Lower lobe of right lung (tissue), 2 donors: Measurements from ENCODE around the gene TMEM233. TPM values are rescaled to one million over a fixed set of nuclear protein-coding genes. Genes with fewer than 3 reads are reported as not detected.

Source experiments
- ATAC-seq, 2 donors: fragments of 200-7000 bp; cut with Tn5 transposase; one replicate each; pipeline ENCODE4 v1.9.1; 2020 to 2022; ENCODE audit warnings: mild to moderate bottlenecking in 2 of 2, moderate library complexity in 2 of 2
- DNase-seq: peaks from one replicate; pipeline ENCODE4 v3.0.0-alpha.2; 2020
- H3K27ac ChIP-seq: fragments of 200-600 bp; one replicate; pipeline ENCODE4 v1.8.0; 2022
- H3K27me3 ChIP-seq: fragments of 200-600 bp; one replicate; pipeline ENCODE4 v1.8.0; 2022; ENCODE audit warnings: low read depth
- H3K36me3 ChIP-seq: fragments of 200-600 bp; one replicate; pipeline ENCODE4 v1.8.0; 2022; ENCODE audit warnings: mild to moderate bottlenecking
- H3K4me1 ChIP-seq: fragments of 200-600 bp; one replicate; pipeline ENCODE4 v1.8.0; 2022
- H3K4me3 ChIP-seq: fragments of 200-600 bp; one replicate; pipeline ENCODE4 v1.8.0; 2022; ENCODE audit warnings: mild to moderate bottlenecking
- H3K9me3 ChIP-seq: fragments of 200-600 bp; one replicate; pipeline ENCODE4 v1.8.0; 2022
- intact Hi-C: fragments of 100-400 bp; cut with DNase I; formaldehyde crosslinking; loops from one replicate; pipeline ENCODE4 v1.11.0; 2022
- total RNA-seq: library from RNA; stranded (reverse); fragmentation: NEBNext Ultra II Directional; extraction: Animal tissue kit (Norgen Biotek cat#: 25700); gene quantifications from one replicate; pipeline ENCODE4 v1.2.1, GENCODE V29; 2021
- TF ChIP-seq, protein P1 (sequence below): fragments of 200-600 bp; IDR thresholded peaks from one replicate; pipeline ENCODE4 v1.8.0; 2022; ENCODE audit warnings: antibody characterized with exemption, mild to moderate bottlenecking
- donor health status: DM: no; HTN: yes; CAD: no; lungs with severe emphysema.

Gene TMEM233
- total RNA-seq, 1 donor from 2014 or later, result 0.47 TPM

DNA sequence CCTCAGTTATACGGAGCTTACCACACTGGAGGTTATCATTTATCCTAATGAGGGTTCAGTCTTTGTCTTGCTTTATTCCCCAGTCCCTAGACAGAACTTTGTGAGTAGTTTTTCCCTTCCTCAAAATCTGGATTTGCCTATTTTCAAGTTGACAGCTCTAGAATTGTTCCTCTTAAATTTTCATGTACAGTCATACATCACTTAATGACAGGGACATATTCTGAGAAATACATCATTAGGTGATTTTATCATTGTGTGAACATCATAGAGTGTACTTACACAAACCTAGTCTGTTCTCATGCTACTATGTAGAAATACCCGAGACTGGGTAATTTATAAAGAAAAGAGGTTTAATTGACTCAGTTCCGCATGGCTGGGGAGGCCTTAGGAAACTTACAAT is 77.5 kb downstream of the TMEM233 start:
- no peaks in the 10 kb centered on the region for H3K27me3 ChIP-seq
- H3K4me1 ChIP-seq, result peaks cover 77% of the 10 kb centered on the region
- ATAC-seq (no peak), DNase-seq (no peak)
- H3K27ac ChIP-seq, result peak overlapping the region; percentile 96
- no peaks in the 10 kb centered on the region for H3K9me3 ChIP-seq
- H3K4me3 ChIP-seq, result no peak overlapping the region
- H3K36me3 ChIP-seq, result peaks cover 54% of the 10 kb centered on the region
- TF ChIP-seq, protein P1, sequence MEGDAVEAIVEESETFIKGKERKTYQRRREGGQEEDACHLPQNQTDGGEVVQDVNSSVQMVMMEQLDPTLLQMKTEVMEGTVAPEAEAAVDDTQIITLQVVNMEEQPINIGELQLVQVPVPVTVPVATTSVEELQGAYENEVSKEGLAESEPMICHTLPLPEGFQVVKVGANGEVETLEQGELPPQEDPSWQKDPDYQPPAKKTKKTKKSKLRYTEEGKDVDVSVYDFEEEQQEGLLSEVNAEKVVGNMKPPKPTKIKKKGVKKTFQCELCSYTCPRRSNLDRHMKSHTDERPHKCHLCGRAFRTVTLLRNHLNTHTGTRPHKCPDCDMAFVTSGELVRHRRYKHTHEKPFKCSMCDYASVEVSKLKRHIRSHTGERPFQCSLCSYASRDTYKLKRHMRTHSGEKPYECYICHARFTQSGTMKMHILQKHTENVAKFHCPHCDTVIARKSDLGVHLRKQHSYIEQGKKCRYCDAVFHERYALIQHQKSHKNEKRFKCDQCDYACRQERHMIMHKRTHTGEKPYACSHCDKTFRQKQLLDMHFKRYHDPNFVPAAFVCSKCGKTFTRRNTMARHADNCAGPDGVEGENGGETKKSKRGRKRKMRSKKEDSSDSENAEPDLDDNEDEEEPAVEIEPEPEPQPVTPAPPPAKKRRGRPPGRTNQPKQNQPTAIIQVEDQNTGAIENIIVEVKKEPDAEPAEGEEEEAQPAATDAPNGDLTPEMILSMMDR, result no peak
- intact Hi-C loops, result no loop called here

GRCh38 chr12:119672194-119672593 is 78.6 kb downstream of the TMEM233 start:
- H3K27ac ChIP-seq, result peak overlapping the region; percentile 72
- peaks cover 66% of the 10 kb centered on the region for H3K4me1 ChIP-seq
- H3K27me3 ChIP-seq, result no peaks in the 10 kb centered on the region
- no peak overlapping the region for H3K4me3 ChIP-seq
- H3K36me3 ChIP-seq, result peaks cover 65% of the 10 kb centered on the region
- no peaks in the 10 kb centered on the region for H3K9me3 ChIP-seq
- TF ChIP-seq, protein P1, result no peak
- ATAC-seq (no peak), DNase-seq (no peak)
- intact Hi-C loops, result no loop called here

DNA sequence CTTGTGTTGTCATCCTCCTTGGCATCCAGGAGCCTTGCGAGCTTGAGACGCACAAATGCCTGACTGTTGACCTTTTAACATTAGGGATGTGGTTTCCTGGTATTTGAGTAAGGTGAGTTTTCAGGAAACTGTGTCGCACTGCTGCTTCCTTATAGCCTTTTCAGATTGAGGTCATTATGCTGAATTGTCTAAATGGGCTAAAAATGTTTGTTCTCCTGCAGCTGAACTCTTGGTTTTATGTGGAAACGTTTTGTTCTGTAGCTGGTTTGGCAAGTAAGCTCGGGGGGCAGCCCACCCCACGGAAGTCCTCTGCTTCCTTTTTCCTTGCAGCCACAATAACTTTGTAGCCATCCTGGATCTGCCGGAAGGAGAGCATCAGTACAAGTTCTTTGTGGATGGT is 80.1 kb downstream of the TMEM233 start:
- Histone ChIP-seq H3K27me3 (no peaks in the 10 kb centered on the region), H3K9me3 (no peaks in the 10 kb centered on the region), H3K4me3 (no peak overlapping the region), H3K27ac (peak overlapping the region; percentile 72), H3K4me1 (peaks cover 62% of the 10 kb centered on the region), H3K36me3 (peaks cover 80% of the 10 kb centered on the region)
- TF ChIP-seq, protein P1, result no peak
- ATAC-seq (peak; percentile 22 to 35), DNase-seq (no peak)
- intact Hi-C loops, result no loop called here

GRCh38 chr12:119674560-119674959 is 81.0 kb downstream of the TMEM233 start:
- H3K27ac ChIP-seq, result peak overlapping the region; percentile 72
- H3K9me3 ChIP-seq, result no peaks in the 10 kb centered on the region
- TF ChIP-seq, protein P1, result no peak
- H3K4me3 ChIP-seq, result no peak overlapping the region
- H3K36me3 ChIP-seq, result peaks cover 89% of the 10 kb centered on the region
- peaks cover 63% of the 10 kb centered on the region for H3K4me1 ChIP-seq
- intact Hi-C loops, result no loop called here
- no peak for ATAC-seq
- DNase-seq, result no peak
- H3K27me3 ChIP-seq, result no peaks in the 10 kb centered on the region

- H3K4me3 ChIP-seq, result no peak overlapping the region
- DNase-seq (no peak), ATAC-seq (no peak)
- peaks cover 100% of the 10 kb centered on the region for H3K36me3 ChIP-seq
- H3K9me3 ChIP-seq, result no peaks in the 10 kb centered on the region
- H3K27me3 ChIP-seq, result no peaks in the 10 kb centered on the region
- no peak overlapping the region for H3K27ac ChIP-seq
- TF ChIP-seq, protein P1, result no peak
- intact Hi-C loops, result no loop called here
- peaks cover 51% of the 10 kb centered on the region for H3K4me1 ChIP-seq
These were observed 82.4 kb downstream of the TMEM233 start for GRCh38 chr12:119676022-119676421.

DNA sequence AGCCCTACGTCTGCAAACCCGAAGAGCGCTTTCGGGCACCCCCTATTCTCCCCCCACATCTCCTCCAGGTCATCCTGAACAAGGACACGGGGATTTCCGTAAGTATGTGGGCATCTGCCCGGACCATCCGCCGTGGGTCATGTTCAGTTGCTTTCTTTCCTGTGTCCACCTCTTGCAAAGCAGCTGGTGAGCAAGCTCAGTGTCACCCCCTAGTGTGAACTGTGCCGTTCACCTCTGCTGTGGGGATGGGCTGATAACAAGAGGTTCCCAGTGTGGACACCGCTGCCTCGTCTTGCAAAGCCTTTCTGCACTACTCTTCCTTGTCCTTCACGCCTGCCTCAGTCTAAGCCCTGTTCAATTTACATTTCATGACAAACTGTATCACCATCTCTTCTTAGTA is 83.0 kb downstream of the TMEM233 start:
- Histone ChIP-seq H3K4me3 (no peak overlapping the region), H3K27me3 (no peaks in the 10 kb centered on the region), H3K27ac (no peak overlapping the region), H3K4me1 (peaks cover 46% of the 10 kb centered on the region), H3K36me3 (peaks cover 100% of the 10 kb centered on the region), H3K9me3 (no peaks in the 10 kb centered on the region)
- intact Hi-C loops, result no loop called here
- DNase-seq, result no peak
- no peak for ATAC-seq
- TF ChIP-seq, protein P1, result no peak
